Measurements from ENCODE around the gene LITAF. TPM values are rescaled to one million over a fixed set of nuclear protein-coding genes. Genes with fewer than 3 reads are reported as not detected.

LITAF gene
- polyA plus RNA-seq, 10 donors = 18.6 to 58.3 (median 37.4) TPM

DNA sequence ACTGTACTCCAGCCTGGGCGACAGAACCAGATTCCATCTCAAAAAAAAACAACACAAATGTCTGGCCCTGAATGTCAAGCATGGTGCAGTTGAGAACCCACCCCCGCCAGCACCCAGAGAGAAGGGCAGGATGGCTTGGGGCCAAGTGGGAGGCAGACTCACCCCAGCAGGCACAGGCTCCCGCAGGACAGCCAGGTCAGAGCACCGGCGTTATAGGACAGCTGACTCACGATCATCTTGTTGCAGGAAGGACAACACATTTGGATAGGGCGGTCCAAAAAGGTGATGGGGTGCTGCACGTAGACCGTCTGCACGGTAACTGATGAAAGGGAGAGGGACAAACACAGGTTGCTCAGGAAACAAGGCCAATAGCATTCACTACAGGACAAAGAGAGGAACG, 33.3 kb downstream of the LITAF start:
- DNase-seq = no peak

DNA sequence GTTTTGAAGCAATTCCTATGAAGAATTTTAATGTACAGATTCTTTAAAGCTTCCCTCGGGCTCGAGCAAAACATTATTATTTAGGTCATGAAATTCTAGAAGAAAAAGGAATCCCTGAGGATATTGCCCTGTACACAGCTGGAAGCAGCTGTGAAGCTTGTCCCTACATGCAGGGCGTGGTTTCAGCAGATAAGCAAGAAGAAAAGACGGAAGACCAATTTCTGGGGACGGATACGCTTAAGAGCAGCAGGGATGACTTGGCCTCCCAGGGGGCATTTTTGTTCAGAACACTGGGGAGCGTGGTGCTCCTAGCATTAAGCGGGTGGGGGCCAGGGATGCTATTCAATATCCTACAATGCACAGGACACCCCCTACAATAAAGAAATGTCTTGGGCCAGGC, 34.3 kb downstream of the LITAF start:
- DNase-seq = peak in 1 of 3 donors; percentile 67

DNA sequence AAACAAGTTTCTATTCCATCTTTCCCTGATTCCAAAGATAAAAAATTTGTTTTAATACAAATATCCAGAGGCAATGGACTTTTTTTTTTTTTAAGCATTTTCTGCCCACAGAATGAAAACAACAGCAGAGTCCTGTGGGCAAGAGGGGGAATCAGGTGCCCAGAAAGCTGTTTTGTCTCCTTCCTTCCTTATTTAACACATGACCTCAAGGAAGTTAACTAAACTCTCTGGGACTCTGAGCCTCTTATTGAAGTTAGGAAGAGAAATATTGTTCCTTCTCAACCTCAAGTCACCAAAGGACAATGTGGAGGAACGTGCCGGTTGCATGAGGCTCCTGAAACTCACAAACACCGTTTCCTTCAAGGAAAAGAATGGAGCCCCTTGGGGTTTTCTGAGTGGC, 34.9 kb downstream of the LITAF start:
- no peak for DNase-seq

DNA sequence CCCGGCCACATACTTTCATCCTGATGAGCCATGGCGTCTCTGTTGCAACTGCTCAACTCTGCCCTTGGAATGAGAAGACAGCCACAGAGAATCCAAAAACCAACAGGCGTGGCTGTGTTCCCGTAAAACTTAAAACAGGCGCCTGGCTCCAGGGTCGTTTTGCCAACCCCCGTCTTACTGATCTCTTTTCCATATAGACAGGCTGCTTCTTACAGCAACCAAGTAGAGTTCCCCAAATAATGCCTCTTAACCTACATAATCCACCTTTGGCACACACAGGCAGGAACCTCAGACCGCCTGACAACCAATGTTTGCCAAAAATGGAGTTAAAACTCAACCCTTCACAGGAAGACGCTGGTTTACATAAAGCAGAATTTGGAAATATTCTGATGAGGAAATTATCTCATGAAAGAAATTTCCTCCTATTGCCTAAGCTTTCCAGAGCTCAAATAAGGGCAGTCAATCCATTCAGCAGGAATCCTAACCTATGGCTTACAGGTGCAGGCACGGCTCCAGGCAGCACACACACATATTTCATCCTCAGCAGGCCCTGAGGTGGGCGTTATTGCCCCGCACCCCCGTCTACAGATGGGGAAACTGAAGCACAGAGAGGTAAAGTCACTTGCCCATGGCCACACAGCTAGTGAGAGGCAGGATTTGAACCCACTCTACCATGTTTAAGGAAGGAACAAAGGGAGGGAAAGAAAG, 35.8 kb downstream of the LITAF start:
- peak in 2 of 3 donors; percentile 44 to 68 for DNase-seq

DNA sequence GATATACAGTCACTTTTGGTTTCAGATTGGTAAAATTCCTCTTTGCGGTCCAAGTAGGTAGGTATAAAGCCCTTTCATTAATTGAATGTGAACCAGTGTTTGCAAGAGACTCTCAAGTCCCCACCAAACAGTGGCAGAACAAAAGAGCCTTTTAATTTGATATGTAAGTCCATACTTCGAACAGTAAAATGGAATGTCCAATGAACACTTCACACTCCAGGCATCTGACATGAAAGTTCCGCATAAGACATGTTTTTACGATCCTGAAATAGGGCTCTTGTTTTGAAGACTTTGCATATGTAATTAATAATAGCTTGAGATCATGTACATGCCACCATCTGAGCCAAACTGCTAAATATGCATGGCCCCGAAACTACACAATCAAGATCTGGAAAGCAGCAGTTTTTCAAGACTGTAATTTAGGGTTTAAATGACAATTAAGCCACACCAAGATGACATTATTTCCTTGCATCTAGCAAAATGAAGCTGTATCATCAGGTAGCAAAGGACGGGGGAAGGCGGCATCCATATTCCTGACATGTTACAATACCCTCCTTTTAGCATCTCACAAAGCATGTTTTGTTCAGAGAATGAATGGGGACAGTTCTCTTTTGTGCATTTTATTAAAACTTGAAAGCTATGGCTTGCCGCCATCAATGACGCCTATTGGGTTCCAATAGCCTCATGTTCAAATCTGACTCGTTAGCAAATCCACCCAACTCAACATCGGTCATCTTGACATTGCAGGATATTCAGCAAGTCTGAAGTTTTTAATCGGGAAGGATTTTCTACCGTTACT, 39.4 kb downstream of the LITAF start:
- DNase-seq = no peak

DNA sequence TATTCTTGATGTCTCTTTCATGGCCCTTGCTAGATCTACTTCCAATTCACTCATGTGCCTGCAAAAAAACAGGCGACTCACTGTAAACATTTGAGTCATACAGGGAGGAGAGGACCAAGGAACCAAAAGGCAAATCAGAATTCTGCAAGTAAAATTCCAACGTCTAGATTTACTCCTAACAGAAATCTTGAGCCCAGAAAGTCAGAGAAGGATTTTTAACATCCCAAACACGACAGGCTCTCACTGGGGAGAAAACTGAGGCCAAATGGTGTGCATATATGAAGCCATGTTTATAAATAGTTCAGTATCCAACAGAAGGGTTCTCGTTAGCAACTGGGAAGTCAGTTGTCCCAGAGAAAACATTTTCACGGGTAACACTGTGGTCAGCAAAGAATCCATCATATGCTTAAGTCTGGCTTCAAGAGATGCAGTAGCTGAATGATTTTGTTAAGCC, 40.1 kb downstream of the LITAF start:
- DNase-seq = peak in 1 of 3 donors; percentile 47

DNA sequence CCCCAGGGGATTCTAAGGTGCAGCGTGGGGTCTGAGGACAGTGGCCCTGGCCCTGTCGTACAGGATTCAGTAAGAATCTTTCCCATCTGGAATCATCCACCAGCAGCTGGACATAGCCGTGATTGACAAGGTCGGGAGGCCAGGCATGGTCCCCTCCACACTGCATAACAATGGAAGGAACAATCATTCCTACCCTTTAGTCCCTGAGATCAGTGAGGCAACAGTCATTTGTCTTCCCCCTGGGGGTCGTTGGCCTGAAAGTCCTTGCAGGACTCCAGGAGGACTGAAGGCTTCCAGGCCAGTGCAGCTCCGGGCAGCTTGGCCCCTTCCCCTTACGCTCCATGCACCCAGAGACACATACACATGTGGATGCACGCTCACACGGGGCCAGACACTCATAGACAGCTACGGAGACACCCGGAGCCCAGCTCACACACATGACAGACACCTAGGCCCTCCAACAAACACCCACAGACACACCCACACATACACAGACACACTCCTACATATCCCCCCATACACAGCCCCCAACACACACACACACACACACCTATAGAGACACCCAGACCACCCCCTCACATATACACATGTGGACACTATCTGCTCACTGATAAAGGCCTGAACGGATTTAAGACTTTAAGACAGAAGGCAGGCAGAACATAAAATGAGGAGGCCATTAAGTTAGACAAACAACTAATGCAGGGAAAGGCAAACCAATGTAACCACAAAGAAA, 42.9 kb downstream of the LITAF start:
- no peak for DNase-seq

DNA sequence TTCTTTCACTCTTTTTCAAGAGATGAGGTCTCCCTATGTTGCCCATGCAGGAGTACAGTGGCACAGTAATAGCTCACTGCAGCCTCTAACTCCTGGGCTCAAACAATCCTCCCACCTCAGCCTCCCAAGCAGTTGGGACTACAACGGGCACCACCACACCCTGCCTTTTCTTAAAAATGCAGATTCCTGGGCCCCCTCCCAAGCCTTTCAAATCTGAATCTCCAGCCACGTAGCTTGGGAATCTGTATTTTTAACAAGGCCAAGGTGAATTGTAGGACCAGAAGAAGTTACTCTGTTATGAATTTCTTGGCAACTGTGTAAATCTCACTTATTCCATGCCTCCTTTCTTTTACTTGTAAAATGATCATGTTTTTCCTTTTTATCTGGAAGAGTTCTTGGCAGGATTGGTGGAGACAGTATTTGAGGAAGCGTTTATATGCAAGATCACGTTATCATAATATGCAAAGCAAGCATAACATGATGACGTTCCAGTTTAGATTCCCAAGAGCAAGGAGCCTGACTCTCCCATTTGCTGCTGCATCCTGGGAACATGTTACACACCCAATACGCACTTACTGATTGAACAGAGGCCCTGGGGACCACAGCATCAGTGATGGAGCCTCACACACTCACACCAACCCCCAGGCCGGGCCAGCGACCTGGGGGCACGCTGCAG, 44.5 kb downstream of the LITAF start:
- peak in 1 of 3 donors; percentile 62 for DNase-seq

DNA sequence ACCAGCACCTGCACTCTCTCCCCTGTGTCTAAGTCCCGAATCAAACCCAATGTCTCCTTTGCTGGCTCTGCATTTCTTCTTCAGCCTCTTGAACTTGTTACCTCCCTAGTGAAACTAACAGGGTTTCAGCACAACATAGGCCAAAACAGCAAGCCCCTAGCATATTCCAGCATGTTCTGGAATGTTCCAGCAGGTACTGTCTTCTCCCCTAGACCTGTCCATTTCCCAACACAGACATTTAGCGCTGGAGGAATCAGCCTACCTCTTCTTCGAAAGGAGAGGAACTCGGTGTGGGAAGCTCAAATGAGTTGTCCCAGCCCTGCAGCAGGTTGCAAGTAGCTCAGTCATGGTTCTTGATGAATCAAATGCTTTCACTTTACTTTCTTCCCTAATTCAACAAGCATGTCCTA, 47.1 kb downstream of the LITAF start:
- DNase-seq = no peak

DNA sequence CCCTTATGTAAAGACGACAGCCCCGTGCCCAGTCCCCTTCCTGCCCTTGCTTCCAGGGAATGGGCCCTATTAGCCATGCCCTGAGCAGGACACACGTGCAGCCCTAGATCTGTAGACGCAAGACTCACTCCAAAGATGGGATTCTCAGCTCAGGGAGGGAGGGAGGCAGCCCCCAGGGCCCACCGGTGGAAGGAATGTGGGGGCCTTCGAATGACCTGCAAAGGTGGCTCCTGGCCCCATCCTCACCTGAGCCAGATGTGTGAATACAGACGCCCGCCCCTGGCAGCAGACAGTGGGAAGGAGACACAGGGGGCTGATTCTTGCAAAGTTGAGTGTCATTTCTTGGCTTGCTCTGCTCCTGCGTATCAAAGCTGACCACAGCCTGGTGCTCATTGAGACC, 47.8 kb downstream of the LITAF start:
- DNase-seq = no peak

DNA sequence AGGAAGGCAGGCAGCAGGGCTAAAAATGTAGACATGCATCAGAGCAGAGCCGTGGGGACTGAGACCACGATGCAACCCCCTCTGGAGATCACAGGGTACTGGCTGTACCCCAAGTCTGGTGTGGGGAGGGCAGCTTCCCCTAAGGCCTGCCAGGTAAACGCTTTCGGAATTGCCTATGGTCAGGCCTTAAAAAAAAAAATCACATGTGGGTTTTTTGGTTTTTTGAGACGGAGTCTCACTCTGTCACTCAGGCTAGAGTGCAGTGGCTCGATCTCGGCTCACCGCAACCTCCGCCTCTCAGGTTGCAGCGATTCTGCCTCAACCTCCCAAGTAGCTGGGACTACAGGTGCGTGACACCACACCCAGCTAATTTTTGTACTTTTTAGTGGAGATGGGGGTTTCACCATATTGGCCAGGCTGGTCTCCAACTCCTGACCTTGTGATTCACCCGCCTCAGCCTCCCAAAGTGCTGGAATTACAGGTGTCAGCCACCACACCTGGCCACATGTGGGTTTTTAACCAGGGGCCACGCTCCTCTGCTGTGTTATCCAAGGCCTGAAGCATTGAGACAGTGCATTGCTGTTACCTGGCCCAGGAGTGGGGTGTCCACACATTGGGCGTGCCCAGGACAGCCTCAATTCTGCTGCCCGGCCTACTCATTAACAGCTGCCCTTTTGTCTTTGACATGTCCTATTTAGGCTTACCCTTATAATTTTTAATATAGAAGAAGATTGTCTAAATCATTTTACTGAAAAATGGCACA, 50.4 kb downstream of the LITAF start:
- DNase-seq = no peak

DNA sequence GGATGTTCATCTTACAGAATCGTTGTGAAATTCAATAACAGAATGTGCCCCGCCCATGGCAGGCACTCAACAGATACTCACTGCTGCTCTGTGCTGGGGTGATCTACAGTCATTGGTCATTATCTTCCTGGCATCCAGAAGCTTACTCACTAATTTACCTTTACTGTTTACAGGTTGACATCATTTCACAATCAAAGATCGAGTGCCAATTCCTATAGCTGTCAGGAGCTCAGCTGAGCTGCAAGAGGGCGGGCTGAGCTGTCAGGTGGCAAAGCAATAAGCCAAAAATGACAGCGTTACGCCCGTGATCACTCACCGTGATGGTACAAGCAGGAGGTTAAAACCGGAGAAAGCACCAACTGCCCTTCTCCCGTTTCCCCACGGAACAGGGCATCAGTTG, 51.2 kb downstream of the LITAF start:
- no peak for DNase-seq

DNA sequence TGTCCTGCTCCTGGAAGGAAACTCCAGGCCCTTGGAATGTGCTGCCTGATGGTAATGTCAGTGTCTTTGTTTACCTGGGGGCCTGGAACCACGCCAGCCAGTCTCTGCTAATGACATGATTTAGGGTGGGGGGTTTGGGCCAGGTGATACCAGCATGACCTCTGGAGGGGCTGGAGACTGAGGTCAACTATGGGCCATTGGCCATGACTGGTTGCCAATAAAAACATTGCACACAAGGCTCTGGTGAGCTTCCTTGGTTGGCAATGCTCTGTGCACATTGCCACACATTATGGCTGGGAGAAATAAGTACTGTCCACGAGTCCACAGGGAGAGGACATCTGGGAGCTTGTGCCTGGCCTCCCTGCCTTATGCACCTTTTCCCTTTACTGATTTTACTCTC, 52.5 kb downstream of the LITAF start:
- DNase-seq = no peak

DNA sequence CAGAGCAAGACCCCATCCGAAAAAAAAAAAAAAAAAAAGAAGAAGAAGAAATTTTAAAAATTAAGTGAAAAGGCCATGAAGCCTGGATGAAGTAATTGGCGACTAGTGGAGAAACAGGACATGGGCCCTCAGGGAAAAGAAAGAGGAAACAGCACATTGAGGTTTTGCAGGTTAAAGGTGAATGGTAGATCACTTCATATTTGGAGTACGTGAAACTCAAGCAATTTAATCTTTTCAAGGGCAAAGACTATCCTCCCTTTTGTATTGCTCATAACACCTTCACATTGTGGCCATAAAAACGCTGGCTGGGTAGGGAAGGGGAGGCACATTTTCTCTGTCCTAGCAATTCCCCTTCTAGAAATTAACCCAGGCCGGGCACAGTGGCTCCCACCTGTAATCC, 53.1 kb downstream of the LITAF start:
- DNase-seq = no peak

DNA sequence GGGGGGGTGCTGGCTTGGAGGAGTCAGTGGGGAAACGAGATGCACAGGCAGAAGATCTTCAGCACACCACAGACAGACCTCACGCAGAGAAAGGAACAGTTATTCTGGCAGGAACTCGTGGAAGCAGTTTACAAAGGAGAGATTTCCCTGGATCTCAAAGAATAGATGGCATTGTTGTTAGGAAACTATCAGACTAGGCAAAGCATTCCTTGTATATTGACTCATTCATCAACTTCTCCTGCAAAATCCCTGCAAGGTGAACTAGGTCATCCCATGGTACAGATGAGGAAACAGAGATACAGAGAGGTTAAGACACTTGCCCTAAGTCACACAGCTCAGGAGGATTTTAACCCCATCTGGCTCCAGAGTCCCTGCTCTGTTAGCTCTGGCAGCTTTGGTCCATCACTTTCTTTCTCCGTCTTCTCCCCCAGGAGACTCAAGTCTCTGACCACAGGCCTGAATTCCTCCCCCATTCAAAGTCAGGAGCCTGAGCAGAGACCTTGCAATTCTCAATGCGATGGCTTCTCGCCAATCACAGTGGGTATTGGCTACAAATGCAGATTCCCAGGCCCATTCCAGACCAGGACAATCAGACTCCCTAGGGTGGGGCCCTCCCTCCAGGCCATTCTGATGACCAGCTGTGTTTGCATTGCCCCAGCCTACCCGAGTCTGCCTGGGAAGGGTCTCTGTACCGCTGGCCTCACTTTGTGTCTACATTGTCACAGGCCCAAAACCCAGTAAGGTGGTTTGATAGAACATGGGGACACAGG, 56.4 kb downstream of the LITAF start:
- DNase-seq = no peak

DNA sequence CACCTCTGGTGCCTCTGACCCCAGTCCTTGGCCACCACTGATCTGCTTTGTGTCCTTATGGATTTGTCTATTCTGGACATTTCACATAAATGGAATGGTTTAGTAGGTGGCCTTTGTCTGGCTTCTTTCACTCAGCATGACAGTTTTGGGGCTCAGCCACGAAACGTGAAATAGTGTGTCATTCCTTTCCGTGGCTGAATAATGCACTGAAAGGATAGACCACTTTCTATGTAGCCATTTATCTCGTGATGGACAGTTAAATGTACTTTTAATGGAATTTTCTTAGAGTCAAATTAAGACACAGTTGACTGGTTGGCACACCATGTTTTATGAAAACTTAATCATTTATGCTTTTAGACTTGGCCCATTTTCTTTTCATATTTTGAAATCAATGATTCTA, 57.4 kb downstream of the LITAF start:
- no peak for DNase-seq

DNA sequence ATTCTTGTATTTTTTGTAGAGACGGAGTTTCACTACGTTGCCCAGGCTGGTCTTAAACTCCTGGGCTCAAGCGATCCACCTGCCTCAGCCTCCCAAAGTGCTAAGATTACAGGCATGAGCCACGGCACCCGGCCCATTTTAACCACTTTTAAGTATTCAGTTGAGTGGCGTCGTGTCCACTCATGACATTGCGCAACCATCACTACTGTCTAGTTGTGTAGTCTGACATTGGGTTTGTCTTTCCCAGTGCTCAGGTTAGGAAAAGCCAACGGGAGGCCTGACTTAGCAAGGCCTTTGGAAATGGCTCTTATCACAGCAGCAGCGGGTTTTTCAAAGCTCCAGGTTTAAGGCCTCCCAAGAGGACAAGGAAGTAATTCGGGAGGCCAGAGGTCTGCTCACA, 58.7 kb downstream of the LITAF start:
- no peak for DNase-seq

DNA sequence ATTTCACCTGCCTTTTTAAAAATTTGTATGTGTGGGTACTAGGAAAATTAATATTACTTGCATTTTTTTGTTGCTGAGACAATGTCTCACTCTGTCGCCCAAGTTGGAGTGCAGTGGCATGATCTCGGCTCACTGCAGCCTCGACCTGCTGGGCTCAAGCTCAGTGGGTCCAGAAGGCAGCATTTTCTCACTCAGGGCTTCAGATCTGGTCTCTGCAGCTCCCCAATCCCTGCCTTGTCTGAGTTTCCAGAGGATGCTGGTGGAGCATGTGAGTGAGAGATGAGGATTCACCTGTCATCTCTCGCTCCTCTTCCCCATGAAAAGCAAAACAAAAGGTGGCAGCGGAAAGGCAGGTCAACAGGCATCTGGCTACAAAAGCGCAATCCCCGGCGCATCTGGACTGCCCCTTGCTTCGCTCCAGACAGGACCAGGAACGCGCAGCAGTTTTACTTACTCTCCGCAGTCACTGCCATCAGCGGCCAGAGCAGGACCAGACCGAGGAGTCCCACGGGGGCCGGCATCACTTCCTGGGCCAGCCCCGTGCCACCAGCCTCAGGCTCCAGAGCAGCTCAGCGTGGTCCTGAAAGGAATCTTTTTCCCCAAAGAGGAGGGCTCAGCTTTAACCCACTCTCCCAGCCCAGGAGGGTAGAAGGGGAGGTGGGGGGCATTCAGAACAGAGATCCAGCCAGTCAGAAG, 59.9 kb downstream of the LITAF start:
- DNase-seq = no peak

DNA sequence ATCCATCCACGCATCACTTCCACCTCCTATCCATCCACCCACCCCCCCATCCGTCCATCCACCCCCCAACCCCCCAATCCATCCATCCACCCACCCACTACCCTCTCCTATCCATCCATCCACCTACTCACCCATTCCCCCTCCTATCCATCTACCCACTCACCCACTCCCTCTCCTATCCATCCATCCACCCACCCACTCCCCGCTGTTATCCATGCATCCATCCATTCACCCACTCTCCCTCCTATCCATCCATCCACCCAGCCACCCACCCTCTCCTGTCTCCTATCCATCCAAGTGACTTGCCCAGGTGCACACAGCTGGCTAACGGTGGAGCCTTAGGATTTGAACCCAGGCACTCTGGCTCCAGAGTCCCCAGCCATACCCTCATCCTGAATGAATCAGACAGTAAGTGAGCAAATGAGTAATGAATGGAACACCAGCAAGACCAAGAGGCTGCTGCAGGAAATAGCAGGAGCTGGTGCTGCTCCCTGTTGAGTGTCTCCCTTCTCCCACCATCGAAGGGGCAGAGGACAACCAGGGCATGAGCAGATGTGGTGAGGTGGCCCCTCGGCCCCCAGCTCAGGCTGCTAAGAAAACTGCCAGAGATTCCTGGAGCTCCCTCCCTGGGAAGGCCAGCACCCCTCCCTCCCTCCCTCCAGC, 62.5 kb downstream of the LITAF start:
- DNase-seq = no peak

All from muscle of back (tissue), 11 donors.